HepG2 (cell line): ENCODE data around the gene SLC16A7. TPM values are rescaled to one million over a fixed set of nuclear protein-coding genes. Genes with fewer than 3 reads are reported as not detected.

ENCODE experiments used
- ATAC-seq: fragments of 200-7000 bp; cut with Tn5 transposase; 3 replicates; pipeline ENCODE4 v1.9.1; 2020; ENCODE audit warnings: mild to moderate bottlenecking, moderate library complexity
- BruUV-seq: library from RNA; stranded (reverse); fragments of 400-500 nt; replicated peaks from 2 replicates; lab custom pipeline; 2021; lab: Mats Ljungman, UMichigan
- CTCF ChIA-PET: fragments of 300-600 bp; formaldehyde crosslinking; extraction: SDS; loops from one replicate; lab custom pipeline; 2021; ENCODE audit warnings: low total read pairs, inconsistent platforms, low intra/inter-chr PET ratio; lab: Yijun Ruan, JAX
- POLR2A ChIA-PET: fragments of 350-600 bp; sonication (Branson Sonifier 250); formaldehyde crosslinking; loops from one replicate; lab custom pipeline; 2020; ENCODE audit warnings: antibody characterized with exemption, inconsistent platforms; lab: Yijun Ruan, JAX
- DNase-seq: peaks from one replicate; pipeline ENCODE4 v3.0.0-alpha.2; 2015; ENCODE audit warnings: low spot score
- FAIRE-seq: peaks from 3 replicates; lab custom pipeline; 2011; peaks lifted over from hg19 to GRCh38; lab: Jason Lieb, UNC
- H2AFZ ChIP-seq: one replicate; pipeline ENCODE4 v1.6.1; 2011; ENCODE audit warnings: low read length, inconsistent platforms
- H3K27ac ChIP-seq: fragments of 300-600 bp; 3 replicates; pipeline ENCODE4 v1.8.0; 2011; ENCODE audit warnings: mixed run types, mild to moderate bottlenecking, mixed read lengths, low read length, inconsistent platforms; ENCODE audit not compliant: insufficient read depth; ENCODE audit errors: extremely low read length
- H3K27me3 ChIP-seq, 2 experiments: fragments of 200-600 bp in 1 of 2; 2 replicates in 1 of 2; 3 replicates in 1 of 2; pipeline versions ENCODE4 v1.6.0 to v1.8.0; 2011; ENCODE audit warnings: low read length in 2 of 2, mild to moderate bottlenecking in 2 of 2, moderate library complexity in 2 of 2, inconsistent platforms in 1 of 2; ENCODE audit not compliant: insufficient read depth in 2 of 2, control insufficient read depth in 1 of 2
- H3K36me3 ChIP-seq, 2 experiments: fragments of 200-600 bp in 1 of 2; replicated peaks in 1 of 2; 2 replicates in 1 of 2; 3 replicates in 1 of 2; pipeline versions ENCODE4 v1.5.1 to v1.8.0; 2011; ENCODE audit warnings: low read length in 2 of 2, inconsistent platforms in 1 of 2; ENCODE audit not compliant: insufficient read depth in 2 of 2, control insufficient read depth in 1 of 2
- H3K4me1 ChIP-seq: 2 replicates; pipeline ENCODE4 v1.5.1; 2012; ENCODE audit warnings: low read length, inconsistent platforms; ENCODE audit not compliant: insufficient read depth
- H3K4me2 ChIP-seq: 2 replicates; pipeline ENCODE4 v1.6.0; 2011; ENCODE audit warnings: low read depth, low read length, inconsistent platforms
- H3K4me3 ChIP-seq, 3 experiments: fragments of 200-600 bp in 1 of 3; sonication (generic), shearing (Covaris generic) in 1 of 3; replicated peaks in 1 of 3; 2 replicates each; pipeline ENCODE4 v1.5.1; 2011 to 2016; ENCODE audit warnings: low read length in 3 of 3, inconsistent platforms in 2 of 3, low read depth in 2 of 3, mild to moderate bottlenecking in 2 of 3, control low read depth in 1 of 3, mixed read lengths in 1 of 3; ENCODE audit not compliant: insufficient read depth in 1 of 3
- H3K79me2 ChIP-seq: one replicate; pipeline ENCODE4 v1.6.1; 2011; ENCODE audit warnings: low read length, inconsistent platforms; ENCODE audit not compliant: insufficient read depth
- H3K9ac ChIP-seq: 2 replicates; pipeline ENCODE4 v1.6.0; 2011; ENCODE audit warnings: mild to moderate bottlenecking, low read depth, low read length, inconsistent platforms; ENCODE audit not compliant: insufficient read depth
- H3K9me3 ChIP-seq: 2 replicates; pipeline ENCODE4 v1.5.1; 2012; ENCODE audit warnings: mild to moderate bottlenecking, low read length
- H4K20me1 ChIP-seq: 2 replicates; pipeline ENCODE4 v1.6.0; 2011; ENCODE audit warnings: inconsistent platforms, mild to moderate bottlenecking, low read length, moderate library complexity; ENCODE audit not compliant: insufficient read depth
- HNRNPUL1 ChIP-seq: fragments of 200-400 bp; formaldehyde crosslinking; IDR thresholded peaks from 2 replicates; pipeline ENCODE4 v1.6.1; 2017; ENCODE audit warnings: low read depth, mild to moderate bottlenecking, low read length, moderate library complexity
- MED8 ChIP-seq: sonication (generic); formaldehyde crosslinking; IDR thresholded peaks from 2 replicates; pipeline ENCODE4 v1.8.1; 2023; ENCODE audit warnings: mild to moderate bottlenecking, missing genetic modification reagents; ENCODE audit not compliant: insufficient replicate concordance
- MYC ChIP-seq: sonication (generic); formaldehyde crosslinking; IDR thresholded peaks from 2 replicates; pipeline ENCODE4 v1.9.0; 2021; ENCODE audit warnings: missing genetic modification reagents, borderline replicate concordance
- RFXANK ChIP-seq: IDR thresholded peaks from 2 replicates; pipeline ENCODE4 v1.6.1; 2016
- SRSF4 ChIP-seq: fragments of 200-400 bp; formaldehyde crosslinking; IDR thresholded peaks from one replicate; pipeline ENCODE4 v1.6.1; 2018; ENCODE audit warnings: mild to moderate bottlenecking, low read depth, low read length, moderate library complexity; ENCODE audit not compliant: poor library complexity, severe bottlenecking
- ZNF746 ChIP-seq: sonication (generic); formaldehyde crosslinking; IDR thresholded peaks from 2 replicates; pipeline ENCODE4 v1.8.0; 2022; ENCODE audit warnings: mild to moderate bottlenecking, missing genetic modification reagents
- WGBS: methylation state at CpG from one replicate; pipeline ENCODE4 v1.1.6; 2017; ENCODE audit warnings: low lambda C conversion rate; 5-methylcytosine and 5-hydroxymethylcytosine counted together
- in situ Hi-C: cut with HindIII; loops from 2 replicates; pipeline ENCODE4 v1.10.0; 2017; ENCODE audit warnings: low pct_unique_long_range_greater_than_20kb; ENCODE audit not compliant: extremely low pct_ligation_motif_present
- intact Hi-C: fragments of 100-400 bp; cut with micrococcal nuclease; formaldehyde crosslinking; loops from one replicate; pipeline ENCODE4 v1.10.0; 2022; ENCODE audit not compliant: unreplicated experiment
- polyA plus RNA-seq, 8 experiments: library from polyadenylated mRNA; depleted of rRNA in 3 of 8; stranded (reverse) in 7 of 8; unstranded in 1 of 8; fragments of >200 nt; fragmentation: Illumina TruSeq in 4 of 8; extraction: Trizol in 4 of 8; gene quantifications; 2 replicates each; pipeline versions ENCODE4 v1.2.1 to v1.2.3, GENCODE V29; 2011 to 2016; ENCODE audit warnings: low read depth in 4 of 8, missing spikeins in 1 of 8, mixed read lengths in 1 of 8; ENCODE audit not compliant: insufficient read depth in 1 of 8
- total RNA-seq, 5 experiments: library from RNA; depleted of rRNA; stranded (reverse); fragments of >200 nt; fragmentation: Illumina TruSeq; extraction: Trizol; gene quantifications; 2 replicates each; pipeline ENCODE4 v1.2.3, GENCODE V29; 2016; ENCODE audit warnings: low read depth in 1 of 5
- TF ChIP-seq, protein P1 (sequence below): IDR thresholded peaks from 2 replicates; pipeline ENCODE4 v1.6.1; 2016; ENCODE audit warnings: mild to moderate bottlenecking

Gene SLC16A7
- total and polyA plus RNA-seq, 2 of the 13 experiments (the other 11 are each of a cell fraction or from before 2014, with no cell fraction given), result 1.3 to 1.6 TPM

DNA sequence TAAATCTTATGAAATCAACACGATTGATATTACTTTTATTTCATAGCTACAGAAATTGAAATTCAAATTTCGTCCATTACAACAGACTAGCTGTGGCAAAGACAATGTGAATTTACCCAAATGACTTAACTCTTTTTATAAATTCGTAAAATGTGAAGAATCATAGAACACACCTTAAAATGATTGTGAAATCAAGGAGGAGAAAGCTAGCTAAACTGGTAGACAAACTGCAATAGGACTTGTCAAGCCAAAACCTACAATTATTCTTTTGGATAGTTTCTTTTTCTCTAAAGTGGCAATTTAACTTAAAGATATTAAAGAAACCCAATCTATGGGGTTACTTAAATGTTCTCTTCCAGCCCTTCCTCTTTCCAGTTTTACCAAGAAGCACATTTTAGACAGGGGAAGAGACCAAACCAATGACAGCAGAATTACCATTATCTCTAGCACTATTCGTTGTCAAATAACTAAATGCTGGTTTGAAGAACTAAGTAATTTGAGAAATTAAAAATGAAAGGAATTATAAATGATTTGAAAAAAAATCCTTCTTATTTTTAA is 807 bp upstream of the SLC16A7 start:
- Histone ChIP-seq H4K20me1 (no peaks in the 10 kb centered on the region), H3K36me3 (no peaks in the 10 kb centered on the region), H3K9ac (no peak overlapping the region), H3K9me3 (no peaks in the 10 kb centered on the region), H3K27ac (no peak overlapping the region)
- DNase-seq (no peak), FAIRE-seq (no peak)
- POLR2A ChIA-PET, result no interaction called here
- in situ Hi-C loops, result no loop called here
- TF ChIP-seq MYC (CRISPR knock-in tag), result no peak
- no peak for TF ChIP-seq MED8 (CRISPR knock-in tag)
- TF ChIP-seq HNRNPUL1, result no peak
- TF ChIP-seq, protein P1, sequence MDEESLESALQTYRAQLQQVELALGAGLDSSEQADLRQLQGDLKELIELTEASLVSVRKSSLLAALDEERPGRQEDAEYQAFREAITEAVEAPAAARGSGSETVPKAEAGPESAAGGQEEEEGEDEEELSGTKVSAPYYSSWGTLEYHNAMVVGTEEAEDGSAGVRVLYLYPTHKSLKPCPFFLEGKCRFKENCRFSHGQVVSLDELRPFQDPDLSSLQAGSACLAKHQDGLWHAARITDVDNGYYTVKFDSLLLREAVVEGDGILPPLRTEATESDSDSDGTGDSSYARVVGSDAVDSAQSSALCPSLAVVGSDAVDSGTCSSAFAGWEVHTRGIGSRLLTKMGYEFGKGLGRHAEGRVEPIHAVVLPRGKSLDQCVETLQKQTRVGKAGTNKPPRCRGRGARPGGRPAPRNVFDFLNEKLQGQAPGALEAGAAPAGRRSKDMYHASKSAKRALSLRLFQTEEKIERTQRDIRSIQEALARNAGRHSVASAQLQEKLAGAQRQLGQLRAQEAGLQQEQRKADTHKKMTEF (CRISPR knock-in tag), result no peak
- no peak for TF ChIP-seq RFXANK
- TF ChIP-seq ZNF746 (CRISPR knock-in tag), result no peak
- TF ChIP-seq SRSF4, result no peak
- TF ChIP-seq, all 625 proteins: peak for 0
- H3K27me3 ChIP-seq, result peaks cover 0 to 11% of the 10 kb centered on the region in 2 experiments; a peak in 1 of 5 replicates
- no peak overlapping the region for H2AFZ ChIP-seq
- 2% methylated on average over 4 of the region's 4 CpGs for WGBS
- intact Hi-C loops, result loop anchor here (10.0 kb wide), 1 partner anchor 210 kb away; no protein-coding TSS in a partner anchor
- H3K79me2 ChIP-seq, result no peaks in the 10 kb centered on the region
- H3K4me1 ChIP-seq, result peaks cover 8% of the 10 kb centered on the region; the same call in 1 of the 2 replicates
- H3K4me3 ChIP-seq, result peak overlapping the region; percentile 38 to 71 (median 69); a peak in 5 of 6 replicates
- no peak for ATAC-seq
- H3K4me2 ChIP-seq, result peak overlapping the region; percentile 98
- CTCF ChIA-PET, result no interaction called here
- BruUV-seq, result no TSS peak
